GM18502 (cell line): ENCODE results near the gene CLCN7.

Experiments
- ATAC-seq: cut with Tn5 transposase; IDR thresholded peaks from one replicate; pipeline ENCODE4 v1.9.1; 2021; ENCODE audit warnings: mild to moderate bottlenecking; ENCODE audit not compliant: unreplicated experiment, poor library complexity

CLCN7 gene

DNA sequence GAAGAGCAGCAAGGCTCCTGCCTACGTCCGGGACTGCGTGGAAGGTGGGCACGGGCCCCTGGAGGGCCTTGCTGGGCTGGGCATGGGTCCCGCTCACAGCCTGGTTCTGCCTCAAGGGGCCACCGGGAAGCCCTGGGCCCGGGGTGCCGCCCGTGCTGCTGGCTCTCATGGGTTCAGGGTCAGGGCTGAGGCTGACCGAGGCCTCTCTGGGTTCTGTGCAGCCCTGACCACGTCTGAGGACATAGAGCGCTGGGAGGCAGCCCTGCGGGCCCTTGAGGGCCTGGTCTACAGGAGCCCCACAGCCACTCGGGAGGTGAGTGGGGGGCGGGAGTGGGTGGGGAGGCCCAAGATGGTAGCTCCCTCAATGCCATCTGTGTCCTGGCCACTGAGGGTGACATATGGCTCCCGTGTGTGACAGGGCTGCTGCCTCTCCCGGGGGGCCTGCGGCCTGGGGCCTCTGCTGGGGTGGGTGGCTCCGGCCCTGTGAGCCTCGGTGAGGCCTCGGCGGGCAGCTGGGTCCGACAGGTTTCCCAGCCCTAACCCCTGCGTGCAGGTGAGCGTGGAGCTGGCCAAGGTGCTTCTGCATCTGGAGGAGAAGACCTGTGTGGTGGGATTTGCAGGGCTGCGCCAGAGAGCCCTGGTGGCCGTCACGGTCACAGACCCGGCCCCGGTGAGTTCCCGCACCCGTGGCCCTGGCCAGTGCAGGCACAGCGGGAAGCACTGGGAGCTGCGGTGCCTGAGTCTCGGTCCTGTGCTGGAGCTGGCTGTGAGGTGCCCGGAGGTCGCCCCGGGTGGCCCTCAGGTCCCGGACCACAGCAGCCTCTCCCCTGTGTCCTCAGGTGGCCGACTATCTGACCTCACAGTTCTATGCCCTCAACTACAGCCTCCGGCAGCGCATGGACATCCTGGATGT, 27.5 kb upstream of the CLCN7 start:
- no peak for ATAC-seq

DNA sequence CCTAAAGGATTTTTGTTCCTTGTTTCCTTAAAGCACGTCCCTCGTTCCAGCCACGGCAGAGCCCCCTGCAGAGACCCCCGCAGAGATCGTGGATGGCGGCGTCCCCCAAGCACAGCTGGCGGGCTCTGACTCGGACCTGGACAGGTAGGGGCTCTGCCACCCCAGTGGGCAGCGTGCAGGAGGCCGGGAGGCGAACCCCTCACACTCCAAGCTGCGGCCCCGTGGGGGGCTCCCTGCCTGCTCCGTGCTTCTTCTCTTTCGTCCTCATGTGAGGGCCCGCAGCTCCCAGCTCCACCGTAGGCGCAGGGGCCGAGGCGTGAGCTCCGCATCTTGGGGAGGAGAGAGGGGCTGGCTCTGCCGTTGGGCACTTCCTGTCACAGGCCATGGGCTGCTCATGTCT, 26.8 kb upstream of the CLCN7 start:
- ATAC-seq, result no peak

DNA sequence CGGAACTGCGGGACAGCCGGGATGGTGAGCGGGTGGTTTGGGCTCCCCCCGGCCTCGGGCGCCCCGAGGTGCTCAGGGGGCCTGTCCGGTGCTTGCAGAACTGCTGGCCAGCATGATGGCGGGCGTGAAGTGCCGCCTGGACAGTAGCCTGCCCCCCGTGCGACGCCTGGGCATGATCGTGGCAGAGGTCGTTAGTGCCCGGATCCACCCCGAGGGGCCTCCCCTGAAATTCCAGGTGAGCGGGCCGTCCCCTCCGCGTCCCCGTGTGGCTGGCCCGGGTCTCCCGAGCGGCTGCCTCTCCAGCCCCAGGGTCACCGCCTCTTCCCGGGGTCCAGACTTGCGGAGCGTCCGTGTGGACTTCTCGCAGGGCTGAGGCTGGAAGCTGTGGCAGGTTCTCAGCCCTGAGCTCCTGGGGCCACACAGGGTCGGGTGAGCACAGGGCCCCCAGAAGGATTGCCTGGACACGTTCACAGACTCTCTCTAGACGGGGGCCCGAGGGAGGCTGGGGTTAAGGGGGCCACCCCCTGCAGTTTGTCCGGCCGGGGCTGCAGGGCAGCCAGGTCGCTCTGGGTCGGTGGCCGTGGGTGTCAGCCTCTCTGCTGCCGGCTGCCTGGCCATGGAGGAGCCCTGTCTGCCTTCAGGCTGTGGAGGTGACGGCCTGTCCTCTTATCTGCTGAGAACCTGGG, 25.8 kb upstream of the CLCN7 start:
- ATAC-seq, result no peak

DNA sequence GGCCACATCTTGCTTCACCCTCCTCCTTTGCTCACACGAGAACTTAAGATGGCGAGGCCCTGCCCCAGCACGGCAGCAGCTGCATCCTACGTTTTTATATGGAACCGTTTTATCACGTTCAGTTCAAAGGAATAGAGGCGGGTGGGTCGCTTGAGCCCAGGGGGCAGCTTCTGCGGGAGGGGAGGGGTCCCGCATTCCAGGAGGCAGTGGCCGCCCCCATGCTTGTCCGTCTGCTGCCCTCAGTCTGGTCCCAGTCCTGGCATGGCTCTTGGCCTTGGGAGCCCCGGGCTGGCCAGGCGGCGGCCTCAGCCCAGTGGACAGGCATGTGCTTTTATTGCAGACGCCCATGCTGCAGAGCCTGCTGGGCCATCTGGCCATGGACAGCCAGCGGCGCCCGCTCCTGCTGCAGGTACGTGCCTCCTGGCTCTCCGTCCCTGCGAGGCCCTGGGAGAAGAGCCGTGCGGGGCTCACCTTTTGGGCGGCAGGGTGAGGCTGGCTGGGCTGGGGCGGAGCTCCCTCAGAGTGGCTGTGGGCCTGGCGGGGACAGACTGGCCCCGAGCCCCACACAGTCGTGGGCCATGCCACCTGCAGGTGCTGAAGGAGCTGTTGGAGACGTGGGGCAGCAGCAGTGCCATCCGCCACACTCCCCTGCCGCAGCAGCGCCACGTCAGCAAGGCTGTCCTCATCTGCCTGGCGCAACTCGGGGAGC, 25.1 kb upstream of the CLCN7 start:
- ATAC-seq, result no peak

DNA sequence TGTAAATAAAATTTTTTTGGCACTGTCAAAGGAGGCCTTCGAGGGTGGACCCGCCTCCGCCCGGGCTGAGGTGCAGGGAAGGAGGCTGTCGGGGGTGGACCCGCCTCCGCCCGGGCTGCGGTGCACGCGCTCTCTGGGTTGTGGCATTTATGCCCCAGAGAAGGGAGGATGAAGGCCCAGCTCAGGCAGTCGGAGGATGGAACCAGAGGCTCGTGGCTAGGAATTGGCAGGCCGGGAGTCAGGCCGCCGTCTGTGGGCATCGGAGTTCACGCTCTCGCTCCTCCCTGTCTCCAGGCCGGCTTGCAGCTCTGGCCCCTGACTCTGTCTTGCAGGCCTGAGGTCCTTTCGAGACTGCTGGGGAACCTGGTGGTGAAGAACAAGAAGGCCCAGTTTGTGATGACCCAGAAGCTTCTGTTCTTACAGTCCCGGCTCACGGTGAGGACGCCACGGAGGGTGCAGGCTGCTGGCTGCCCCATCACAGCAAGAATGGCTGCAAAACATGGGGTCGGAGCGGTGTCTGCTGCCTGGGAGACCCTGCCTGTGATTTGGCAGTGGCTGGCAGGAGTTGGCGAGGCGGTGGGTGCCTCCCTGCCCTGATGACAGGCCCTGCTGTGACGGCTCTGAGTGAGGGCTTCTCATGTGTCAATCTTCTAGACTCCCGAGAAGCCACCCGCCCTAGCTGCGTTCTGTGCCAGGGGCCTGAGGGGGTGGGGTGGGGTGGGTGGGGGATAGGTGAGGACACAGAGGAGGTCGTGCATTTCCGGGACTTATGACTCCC, 24.3 kb upstream of the CLCN7 start:
- no peak for ATAC-seq

DNA sequence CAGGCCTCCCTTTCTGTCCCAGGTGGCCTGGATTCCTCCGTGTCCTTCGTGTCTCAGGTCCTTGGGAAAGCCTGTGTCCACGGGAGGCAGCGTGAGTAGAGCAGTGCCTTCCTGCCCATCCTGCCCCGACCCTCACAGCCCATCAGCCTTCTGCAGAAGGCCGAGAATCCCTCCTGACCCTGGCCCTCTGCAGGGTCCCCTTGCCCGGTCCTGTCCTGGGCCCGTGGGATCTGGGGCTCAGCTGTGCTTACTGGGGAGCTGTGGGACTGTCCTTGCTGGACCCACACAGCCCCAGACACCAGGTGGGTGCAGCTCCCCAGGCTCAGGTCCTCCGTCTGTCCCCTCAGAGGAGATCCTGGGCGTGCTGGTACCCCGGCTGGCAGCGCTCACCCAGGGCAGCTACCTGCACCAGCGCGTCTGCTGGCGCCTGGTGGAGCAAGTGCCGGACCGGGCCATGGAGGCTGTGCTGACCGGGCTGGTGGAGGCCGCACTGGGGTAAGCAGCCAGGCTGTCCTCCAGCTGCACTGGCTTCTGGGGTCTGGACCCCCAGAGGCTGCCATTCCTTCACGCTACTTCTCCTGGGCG, 22.3 kb upstream of the CLCN7 start:
- no peak for ATAC-seq

DNA sequence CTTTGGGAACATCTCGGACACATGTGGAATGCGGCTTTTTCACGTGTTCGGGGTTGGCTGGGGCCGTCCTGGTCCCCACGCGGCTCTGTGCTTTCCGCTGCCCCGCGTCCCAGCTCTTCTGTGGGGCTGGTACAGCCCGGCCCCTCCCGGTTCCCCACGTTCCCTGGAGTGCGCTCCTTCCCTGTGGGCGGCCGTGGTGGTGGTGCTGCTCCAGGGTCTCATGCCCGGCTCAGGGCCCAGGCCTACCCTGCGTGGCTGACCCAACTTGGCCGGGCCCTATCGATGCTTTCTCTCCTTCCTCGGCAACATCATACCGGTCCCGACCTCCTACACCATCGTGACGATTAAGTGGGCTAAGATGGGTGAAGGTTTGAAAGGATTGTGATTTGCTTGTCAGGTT, 21.6 kb upstream of the CLCN7 start:
- ATAC-seq, result no peak

DNA sequence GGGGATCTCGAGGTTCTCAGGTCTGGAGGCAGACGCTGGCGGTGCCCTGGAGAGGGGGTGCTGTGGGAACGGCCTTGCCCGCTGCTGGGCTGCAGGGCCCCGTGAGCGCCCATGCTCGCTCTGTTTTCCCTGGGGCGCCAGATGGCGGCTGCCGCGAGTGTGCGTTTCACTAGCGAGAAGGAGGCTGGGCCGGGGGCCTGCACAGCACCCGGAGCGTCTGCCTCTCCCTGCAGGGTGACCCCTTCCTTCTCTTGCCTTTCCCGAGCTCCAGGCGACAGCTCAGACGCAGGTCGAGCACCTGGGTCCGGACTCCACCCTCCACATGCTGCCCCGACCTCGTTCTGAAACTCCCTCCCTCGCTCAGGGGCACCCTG, 21.0 kb upstream of the CLCN7 start:
- ATAC-seq, result no peak

DNA sequence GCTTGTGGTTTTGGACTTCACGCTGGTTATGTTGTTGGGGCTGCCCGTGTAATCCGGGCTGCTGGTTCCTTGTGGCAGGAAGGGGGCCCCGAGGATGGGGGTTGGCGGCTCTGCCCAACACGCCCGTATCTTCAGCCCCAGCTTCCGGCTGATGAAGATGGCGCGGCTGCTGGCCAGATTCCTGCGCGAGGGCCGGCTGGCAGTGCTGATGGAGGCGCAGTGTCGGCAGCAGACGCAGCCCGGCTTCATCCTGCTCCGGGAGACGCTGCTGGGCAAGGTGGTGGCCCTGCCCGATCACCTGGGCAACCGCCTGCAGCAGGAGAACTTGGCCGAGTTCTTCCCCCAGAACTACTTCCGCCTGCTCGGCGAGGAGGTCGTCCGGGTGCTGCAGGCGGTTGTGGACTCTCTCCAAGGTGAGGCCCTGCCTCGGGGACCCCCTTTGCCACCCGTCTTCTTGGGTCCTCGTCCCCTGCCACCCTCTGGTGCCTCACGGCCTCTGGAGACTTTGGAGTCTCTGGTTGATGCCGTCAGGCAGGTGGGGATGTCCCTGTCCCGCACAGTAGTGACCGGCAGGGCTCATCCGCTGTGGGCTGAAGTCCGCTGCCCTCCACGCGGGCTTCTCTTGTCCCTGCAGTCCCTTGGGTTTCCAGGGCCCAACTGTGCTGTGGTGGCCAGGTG, 20.5 kb upstream of the CLCN7 start:
- ATAC-seq, result no peak

DNA sequence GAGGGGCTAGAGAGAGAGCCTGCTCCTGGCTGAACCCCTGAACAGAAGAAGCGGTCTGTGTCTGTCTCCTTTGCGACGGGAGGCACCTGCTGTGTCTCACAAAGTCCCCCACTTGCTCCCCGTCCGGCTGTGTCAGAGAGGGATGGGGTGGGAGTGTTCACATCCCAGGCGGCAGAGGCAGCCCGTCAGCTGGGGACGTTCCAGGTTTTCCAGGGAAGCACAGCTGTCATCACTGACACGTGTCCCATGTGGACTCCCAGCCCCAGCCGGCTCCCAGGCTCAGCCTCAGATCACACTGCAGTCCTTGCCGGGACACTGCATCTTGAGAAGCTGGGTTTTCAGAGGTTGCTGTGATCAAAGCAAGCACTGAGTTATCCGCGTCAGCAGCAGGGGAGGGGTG, 19.9 kb upstream of the CLCN7 start:
- no peak for ATAC-seq

DNA sequence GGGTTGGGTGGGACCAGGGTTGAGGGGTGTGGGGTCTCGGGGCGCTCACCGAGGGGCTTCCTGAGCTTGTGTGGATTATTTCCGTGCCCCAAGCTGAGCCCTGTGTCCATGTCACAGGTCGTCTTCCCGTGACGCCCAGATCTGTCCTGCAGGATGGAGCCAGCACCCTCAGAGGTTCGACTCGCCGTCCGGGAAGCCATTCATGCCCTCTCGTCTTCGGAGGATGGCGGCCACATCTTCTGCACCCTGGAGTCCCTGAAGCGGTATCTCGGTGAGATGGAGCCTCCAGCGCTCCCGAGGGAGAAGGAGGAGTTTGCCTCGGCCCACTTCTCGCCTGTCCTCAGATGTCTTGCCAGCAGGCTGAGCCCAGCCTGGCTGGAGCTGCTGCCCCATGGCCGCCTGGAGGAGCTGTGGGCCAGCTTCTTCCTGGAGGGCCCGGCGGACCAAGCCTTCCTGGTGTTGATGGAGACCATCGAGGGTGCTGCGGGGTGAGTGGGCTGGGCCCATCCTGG, 19.4 kb upstream of the CLCN7 start:
- ATAC-seq, result no peak

DNA sequence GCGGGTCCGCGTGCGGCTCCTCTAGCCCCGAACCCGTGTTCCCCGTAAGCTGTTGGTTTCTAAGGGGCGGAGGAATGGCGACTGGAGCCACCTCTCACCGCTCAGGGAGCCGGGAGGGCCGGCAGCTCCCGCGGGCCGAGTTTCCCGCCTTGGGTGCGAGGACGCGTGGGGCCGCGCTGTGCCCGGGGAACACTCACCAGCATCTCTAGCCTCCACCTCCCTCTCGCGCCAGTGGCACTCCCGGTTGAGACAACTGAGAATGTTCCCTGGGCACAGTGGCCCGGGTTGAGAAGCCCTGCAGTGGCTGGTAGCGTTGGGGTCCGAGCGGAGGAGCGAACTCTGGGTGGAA, 18.9 kb upstream of the CLCN7 start:
- ATAC-seq, result peak; percentile 2

DNA sequence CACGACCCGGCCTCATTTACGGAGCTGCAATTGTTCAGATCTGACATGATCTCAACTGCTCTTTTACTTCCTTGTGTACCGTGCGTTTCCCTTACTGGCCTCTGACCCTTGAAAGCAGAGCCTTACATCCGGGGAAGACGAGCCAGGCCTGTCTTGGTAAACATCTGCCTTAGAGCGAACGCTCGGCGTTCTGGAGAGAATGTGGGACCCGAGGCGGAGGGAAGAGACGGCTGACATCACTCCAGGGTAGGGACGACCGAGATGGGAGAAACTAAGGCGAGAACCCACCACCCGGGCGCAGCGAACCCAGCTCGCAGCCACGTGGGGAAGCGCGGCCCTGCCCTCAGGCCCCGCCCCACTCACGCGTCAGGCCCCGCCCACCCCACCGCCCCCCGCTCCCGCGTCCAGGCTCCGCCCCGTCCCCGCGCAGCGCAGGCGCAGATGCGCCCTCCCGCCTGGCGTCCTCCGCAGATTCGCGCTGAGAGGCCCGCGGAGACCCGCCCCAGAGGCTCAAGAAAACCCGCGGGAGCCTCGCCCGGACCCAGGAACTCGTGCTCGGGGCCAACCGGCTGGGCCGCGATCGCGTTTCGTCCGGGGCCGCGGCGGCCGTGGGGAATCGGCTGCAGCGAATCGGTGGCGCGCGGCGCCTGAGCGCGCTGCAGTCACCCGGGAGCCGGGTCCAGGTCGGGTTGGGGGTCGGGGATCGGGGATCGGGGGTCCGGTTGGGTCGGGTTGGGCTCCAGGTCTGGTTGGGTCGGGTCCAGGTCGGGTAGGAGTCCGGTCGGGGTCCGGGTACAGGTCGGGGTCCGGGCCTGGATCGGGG, 18.3 kb upstream of the CLCN7 start, which contains the start of gene TELO2:
Gene TELO2 (plus strand): TSS at position 438 of the 823 bp plus-strand sequence. CDS start 922 bp downstream, outside the sequence.
- ATAC-seq, result peak; percentile 68

DNA sequence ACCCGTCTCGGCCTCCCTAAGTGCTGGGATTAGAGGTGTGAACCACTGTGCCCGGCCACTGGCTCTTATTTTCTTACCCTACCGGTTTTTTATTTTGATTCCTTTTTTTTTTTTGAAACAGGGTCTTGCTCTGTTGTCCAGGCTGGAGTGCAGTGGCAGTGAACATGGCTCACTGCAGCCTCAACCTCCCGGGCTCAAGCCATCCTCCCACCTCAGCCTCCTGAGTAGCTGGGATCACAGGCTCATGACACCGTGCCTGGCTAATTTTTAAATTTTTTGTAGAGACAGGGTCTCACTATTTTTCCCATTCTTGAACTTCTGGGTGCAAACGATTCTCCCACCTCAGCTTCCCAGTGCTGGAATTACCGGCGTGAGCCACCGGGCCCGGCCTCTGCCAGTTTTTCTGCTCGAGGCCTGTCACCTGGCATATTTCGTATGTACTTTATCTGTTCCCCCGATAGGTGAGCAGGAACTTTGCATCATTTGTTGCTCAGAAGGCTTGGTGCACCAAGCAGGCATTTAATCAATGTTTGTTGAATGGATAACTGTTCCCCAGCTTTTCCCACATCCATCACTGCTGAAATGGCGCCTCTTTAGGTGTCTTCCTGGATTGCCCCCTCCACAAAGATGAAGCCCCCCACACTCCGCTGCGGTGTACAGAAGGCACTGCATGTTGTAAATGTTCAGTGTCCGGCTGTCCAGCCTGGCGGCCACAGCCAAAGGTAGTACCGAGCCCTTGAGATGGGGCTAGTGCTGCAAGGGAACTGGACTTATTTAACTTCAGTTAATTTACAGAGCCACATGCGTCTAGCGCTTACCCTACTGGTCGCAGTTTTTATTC, 17.5 kb upstream of the CLCN7 start:
- ATAC-seq, result no peak

DNA sequence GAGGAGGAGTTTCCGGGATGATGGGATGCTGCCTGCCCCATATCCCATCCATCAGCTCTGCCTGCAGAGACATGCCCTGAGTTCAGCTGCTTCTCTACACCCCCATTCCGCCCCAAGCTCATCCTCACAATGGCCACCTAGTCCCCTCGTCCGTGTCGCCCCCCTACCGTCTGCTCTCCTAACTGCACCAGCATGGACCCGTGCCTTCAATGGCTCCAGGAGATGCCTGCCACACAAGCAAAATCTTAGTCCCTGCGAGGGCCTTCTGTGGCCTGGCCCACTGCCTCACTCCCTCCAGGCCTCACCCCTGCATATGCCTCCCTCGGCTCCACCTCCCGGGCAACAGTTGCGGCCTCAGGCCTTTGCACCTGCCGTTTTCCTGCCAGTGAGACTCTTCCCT, 16.5 kb upstream of the CLCN7 start:
- ATAC-seq, result no peak

DNA sequence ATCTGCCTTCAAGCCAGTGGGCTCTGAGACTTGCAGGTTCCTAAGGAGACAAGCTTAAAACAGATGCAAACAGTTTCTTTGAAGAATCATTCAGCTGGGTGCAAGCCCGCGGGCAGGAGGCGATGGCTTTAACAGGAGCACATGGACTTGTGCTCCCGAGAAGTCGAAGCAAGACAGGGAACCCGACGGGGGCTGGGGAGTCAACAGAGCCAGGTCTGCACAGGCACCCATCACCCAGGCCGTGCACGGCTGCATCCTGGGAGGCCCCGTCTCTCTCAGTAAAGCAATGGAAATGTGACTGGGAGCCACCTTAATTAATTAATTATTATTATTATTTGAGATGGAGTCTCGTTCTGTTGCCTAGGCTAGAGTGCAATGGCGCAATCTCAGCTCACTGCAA, 14.2 kb upstream of the CLCN7 start:
- ATAC-seq, result no peak

DNA sequence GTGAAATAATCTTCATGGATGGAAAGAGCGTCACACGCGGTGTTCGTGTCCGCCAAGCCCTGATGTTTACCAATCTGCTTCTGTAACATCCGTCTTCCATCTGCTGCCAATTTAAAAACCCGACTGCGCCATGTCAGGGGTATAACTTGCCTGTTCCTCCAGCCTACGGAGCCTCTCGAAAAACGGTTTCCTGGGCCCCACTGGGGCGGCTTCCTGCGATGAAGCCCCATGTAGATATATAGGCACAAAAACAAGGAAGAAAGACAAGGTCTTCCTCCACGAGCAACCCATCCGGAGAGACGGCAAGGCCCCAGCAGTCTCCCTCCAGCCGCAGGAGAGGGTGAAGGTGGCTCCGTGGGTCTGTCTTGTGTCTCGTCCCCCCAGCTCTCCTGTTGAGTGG, 13.8 kb upstream of the CLCN7 start, which contains the start of gene PTX4:
Gene PTX4 (minus strand): TSS at position 326 of the 400 bp plus-strand sequence. CDS start 35 bp downstream, at position 291.
- no peak for ATAC-seq
